Ishikawa (cell line): ENCODE measurements around the gene ZNF865.

ENCODE experiments used
- CEBPB ChIP-seq: IDR thresholded peaks from 2 replicates; pipeline ENCODE4 v1.6.1; 2012
- EGR1 ChIP-seq: IDR thresholded peaks from 2 replicates; pipeline ENCODE4 v1.6.1; 2012
- EP300 ChIP-seq: IDR thresholded peaks from 2 replicates; pipeline ENCODE4 v1.6.1; 2012; ENCODE audit warnings: borderline replicate concordance
- RAD21 ChIP-seq: IDR thresholded peaks from 2 replicates; pipeline ENCODE4 v1.6.1; 2012; ENCODE audit warnings: low read depth
- TAF1 ChIP-seq: IDR thresholded peaks from 2 replicates; pipeline ENCODE4 v1.6.1; 2012; ENCODE audit warnings: low read depth, mild to moderate bottlenecking
- USF1 ChIP-seq: IDR thresholded peaks from 2 replicates; pipeline ENCODE4 v1.6.1; 2012
- YY1 ChIP-seq: IDR thresholded peaks from 2 replicates; pipeline ENCODE4 v1.6.1; 2012; ENCODE audit warnings: low read depth
- TF ChIP-seq, protein P1 (sequence below): IDR thresholded peaks from 2 replicates; pipeline ENCODE4 v1.6.1; 2012
- TF ChIP-seq, protein P2 (sequence below): IDR thresholded peaks from 2 replicates; pipeline ENCODE4 v1.6.1; 2012; ENCODE audit warnings: low read depth, mild to moderate bottlenecking

GRCh38 chr19:55559684-55560083 is 45.8 kb upstream of the ZNF865 start:
- TF ChIP-seq YY1, result no peak
- TF ChIP-seq TAF1, result no peak
- TF ChIP-seq, protein P1, sequence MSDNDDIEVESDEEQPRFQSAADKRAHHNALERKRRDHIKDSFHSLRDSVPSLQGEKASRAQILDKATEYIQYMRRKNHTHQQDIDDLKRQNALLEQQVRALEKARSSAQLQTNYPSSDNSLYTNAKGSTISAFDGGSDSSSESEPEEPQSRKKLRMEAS, result no peak
- TF ChIP-seq EP300, result no peak
- TF ChIP-seq EGR1, result no peak
- TF ChIP-seq USF1, result no peak
- TF ChIP-seq CEBPB, result no peak
- TF ChIP-seq, protein P2, sequence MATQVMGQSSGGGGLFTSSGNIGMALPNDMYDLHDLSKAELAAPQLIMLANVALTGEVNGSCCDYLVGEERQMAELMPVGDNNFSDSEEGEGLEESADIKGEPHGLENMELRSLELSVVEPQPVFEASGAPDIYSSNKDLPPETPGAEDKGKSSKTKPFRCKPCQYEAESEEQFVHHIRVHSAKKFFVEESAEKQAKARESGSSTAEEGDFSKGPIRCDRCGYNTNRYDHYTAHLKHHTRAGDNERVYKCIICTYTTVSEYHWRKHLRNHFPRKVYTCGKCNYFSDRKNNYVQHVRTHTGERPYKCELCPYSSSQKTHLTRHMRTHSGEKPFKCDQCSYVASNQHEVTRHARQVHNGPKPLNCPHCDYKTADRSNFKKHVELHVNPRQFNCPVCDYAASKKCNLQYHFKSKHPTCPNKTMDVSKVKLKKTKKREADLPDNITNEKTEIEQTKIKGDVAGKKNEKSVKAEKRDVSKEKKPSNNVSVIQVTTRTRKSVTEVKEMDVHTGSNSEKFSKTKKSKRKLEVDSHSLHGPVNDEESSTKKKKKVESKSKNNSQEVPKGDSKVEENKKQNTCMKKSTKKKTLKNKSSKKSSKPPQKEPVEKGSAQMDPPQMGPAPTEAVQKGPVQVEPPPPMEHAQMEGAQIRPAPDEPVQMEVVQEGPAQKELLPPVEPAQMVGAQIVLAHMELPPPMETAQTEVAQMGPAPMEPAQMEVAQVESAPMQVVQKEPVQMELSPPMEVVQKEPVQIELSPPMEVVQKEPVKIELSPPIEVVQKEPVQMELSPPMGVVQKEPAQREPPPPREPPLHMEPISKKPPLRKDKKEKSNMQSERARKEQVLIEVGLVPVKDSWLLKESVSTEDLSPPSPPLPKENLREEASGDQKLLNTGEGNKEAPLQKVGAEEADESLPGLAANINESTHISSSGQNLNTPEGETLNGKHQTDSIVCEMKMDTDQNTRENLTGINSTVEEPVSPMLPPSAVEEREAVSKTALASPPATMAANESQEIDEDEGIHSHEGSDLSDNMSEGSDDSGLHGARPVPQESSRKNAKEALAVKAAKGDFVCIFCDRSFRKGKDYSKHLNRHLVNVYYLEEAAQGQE, result no peak
- no peak for TF ChIP-seq RAD21
